GM12801 (cell line): ENCODE data around the gene ZNF462.

Experiments
- CTCF ChIP-seq: IDR thresholded peaks from one replicate; pipeline ENCODE4 v1.5.1; 2011; ENCODE audit warnings: control low read depth; ENCODE audit not compliant: insufficient read length; ENCODE audit errors: extremely low read depth

Gene ZNF462

DNA sequence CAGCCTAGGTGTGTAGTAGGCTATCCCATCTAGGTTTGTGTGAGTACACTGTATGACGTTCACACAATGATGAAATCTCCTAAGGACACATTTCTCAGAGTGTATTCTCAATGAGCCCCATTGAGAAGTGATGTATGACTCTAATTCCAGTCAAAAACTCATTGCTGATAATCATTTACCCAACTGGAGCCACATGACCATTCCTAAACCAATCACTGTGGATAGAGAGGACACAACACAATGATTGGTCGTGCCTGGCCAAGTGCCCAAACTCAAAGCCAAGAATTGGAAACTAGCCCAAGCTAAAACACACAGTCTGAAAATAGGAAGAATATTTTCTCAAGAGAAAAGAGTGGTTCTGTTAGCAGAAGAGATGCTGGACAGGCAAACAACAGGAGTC lies 191.2 kb downstream of the ZNF462 start:
- no peak for TF ChIP-seq CTCF

GRCh38 chr9:107059220-107059619 lies 196.3 kb downstream of the ZNF462 start:
- TF ChIP-seq CTCF, result no peak

GRCh38 chr9:107060062-107060461 lies 197.1 kb downstream of the ZNF462 start:
- no peak for TF ChIP-seq CTCF
